Measurements from ENCODE around the gene CDH13. TPM values are rescaled to one million over a fixed set of nuclear protein-coding genes. Genes with fewer than 3 reads are reported as not detected.

The CDH13 gene
- total and polyA plus RNA-seq, 7 donors: 6.1 to 30.7 (median 22.8) TPM

- DNase-seq: no peak
Measured at GRCh38 chr16:82955741-82956348, 329.1 kb downstream of the CDH13 start.

GRCh38 chr16:82957212-82957611 is 330.4 kb downstream of the CDH13 start:
- 89 to 96% (median 91%) methylated on average over 3 of the region's 3 CpGs for WGBS, 3 donors
- no peaks in the 10 kb centered on the region for H3K9me3 ChIP-seq
- no peak overlapping the region for H3K4me3 ChIP-seq
- no peaks in the 10 kb centered on the region for H3K27me3 ChIP-seq (ENCODE audit: insufficient read depth in 3 of 3, low read length in 2 of 3)
- no peak overlapping the region for H3K27ac ChIP-seq
- intact Hi-C loops (cut with DNase I): no loop called here
- H3K36me3 ChIP-seq (ENCODE audit: insufficient read depth in 1 of 2, low read depth in 1 of 2): no peaks in the 10 kb centered on the region
- TF ChIP-seq, protein P1, sequence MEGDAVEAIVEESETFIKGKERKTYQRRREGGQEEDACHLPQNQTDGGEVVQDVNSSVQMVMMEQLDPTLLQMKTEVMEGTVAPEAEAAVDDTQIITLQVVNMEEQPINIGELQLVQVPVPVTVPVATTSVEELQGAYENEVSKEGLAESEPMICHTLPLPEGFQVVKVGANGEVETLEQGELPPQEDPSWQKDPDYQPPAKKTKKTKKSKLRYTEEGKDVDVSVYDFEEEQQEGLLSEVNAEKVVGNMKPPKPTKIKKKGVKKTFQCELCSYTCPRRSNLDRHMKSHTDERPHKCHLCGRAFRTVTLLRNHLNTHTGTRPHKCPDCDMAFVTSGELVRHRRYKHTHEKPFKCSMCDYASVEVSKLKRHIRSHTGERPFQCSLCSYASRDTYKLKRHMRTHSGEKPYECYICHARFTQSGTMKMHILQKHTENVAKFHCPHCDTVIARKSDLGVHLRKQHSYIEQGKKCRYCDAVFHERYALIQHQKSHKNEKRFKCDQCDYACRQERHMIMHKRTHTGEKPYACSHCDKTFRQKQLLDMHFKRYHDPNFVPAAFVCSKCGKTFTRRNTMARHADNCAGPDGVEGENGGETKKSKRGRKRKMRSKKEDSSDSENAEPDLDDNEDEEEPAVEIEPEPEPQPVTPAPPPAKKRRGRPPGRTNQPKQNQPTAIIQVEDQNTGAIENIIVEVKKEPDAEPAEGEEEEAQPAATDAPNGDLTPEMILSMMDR (IDR thresholded peaks at IDR 0.05): no peak
- H3K4me1 ChIP-seq: no peaks in the 10 kb centered on the region
- DNase-seq: no peak
- ATAC-seq: no peak

More at GRCh38 chr16:82955741-82956348, 329.1 kb downstream of the CDH13 start:
- TF ChIP-seq, protein P1 (IDR thresholded peaks at IDR 0.05): no peak
- Histone ChIP-seq H3K27ac (no peak overlapping the region), H3K4me1 (no peaks in the 10 kb centered on the region), H3K9me3 (no peaks in the 10 kb centered on the region), H3K36me3 (ENCODE audit: insufficient read depth in 1 of 2, low read depth in 1 of 2) (no peaks in the 10 kb centered on the region), H3K4me3 (no peak overlapping the region), H3K27me3 (ENCODE audit: insufficient read depth in 3 of 3, low read length in 2 of 3) (no peaks in the 10 kb centered on the region)
- intact Hi-C loops (cut with DNase I): no loop called here
- 87 to 97% (median 90%) methylated on average over 3 of the region's 3 CpGs for WGBS, 3 donors
- ATAC-seq: no peak

DNA sequence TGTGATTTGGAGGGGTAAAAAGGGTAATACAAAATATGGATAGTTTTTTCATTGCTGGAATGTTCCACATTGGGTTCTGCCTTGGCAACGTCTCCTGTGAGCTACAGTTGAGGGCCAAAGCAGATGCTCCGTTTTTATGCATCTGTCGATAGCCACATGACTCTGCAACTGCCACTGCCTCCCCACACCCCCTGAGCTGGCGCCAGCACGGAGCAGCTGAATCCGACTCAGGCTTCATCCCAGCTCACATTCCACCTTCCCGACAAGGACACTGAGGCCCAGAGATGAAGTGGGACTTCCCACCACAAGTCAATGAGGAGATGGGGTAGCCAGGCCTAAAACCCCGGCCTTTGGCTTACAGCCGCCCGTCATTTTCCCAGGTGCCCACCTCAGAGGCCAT is 334.1 kb downstream of the CDH13 start:
- WGBS, 3 donors: 60 to 73% (median 62%) methylated on average over 10 of the region's 10 CpGs
- Histone ChIP-seq H3K9me3 (no peaks in the 10 kb centered on the region), H3K4me3 (no peak overlapping the region), H3K4me1 (no peaks in the 10 kb centered on the region), H3K27ac (no peak overlapping the region), H3K36me3 (ENCODE audit: insufficient read depth in 1 of 2, low read depth in 1 of 2) (no peaks in the 10 kb centered on the region), H3K27me3 (ENCODE audit: insufficient read depth in 3 of 3, low read length in 2 of 3) (no peaks in the 10 kb centered on the region)
- TF ChIP-seq, protein P1 (IDR thresholded peaks at IDR 0.05): no peak
- DNase-seq (no peak), ATAC-seq (no peak)
- intact Hi-C loops (cut with DNase I): no loop called here

DNA sequence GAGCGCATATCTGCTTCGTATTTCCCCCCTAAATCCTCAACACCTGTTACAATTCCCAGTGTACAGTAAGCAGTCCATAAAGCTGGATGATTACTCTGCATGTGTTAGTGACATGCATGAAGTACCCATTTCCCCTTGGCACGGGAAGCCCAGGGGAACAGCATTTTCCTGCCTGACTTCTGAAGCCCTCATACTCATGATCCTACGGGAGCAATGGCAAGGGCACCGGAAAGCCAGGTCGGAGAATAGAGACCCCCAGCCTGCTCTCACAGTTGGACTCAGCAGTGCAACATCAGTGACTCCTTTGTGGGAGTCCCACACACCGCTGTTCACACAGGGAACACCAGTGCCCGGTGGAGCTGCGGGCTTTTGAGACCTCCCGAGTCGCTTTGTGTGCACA is 336.9 kb downstream of the CDH13 start:
- ATAC-seq (no peak), DNase-seq (no peak)
- WGBS, 3 donors: 68 to 77% (median 75%) methylated on average over 11 of the region's 11 CpGs
- H3K4me1 ChIP-seq: no peaks in the 10 kb centered on the region
- H3K9me3 ChIP-seq: no peaks in the 10 kb centered on the region
- H3K27me3 ChIP-seq (ENCODE audit: insufficient read depth in 3 of 3, low read length in 2 of 3): no peaks in the 10 kb centered on the region
- TF ChIP-seq, protein P1 (IDR thresholded peaks at IDR 0.05): no peak
- H3K4me3 ChIP-seq: no peak overlapping the region
- intact Hi-C loops (cut with DNase I): no loop called here
- no peak overlapping the region for H3K27ac ChIP-seq
- H3K36me3 ChIP-seq (ENCODE audit: insufficient read depth in 1 of 2, low read depth in 1 of 2): no peaks in the 10 kb centered on the region

GRCh38 chr16:82965808-82966207 is 339.0 kb downstream of the CDH13 start:
- Histone ChIP-seq H3K4me1 (no peaks in the 10 kb centered on the region), H3K27me3 (ENCODE audit: insufficient read depth in 3 of 3, low read length in 2 of 3) (no peaks in the 10 kb centered on the region), H3K27ac (no peak overlapping the region), H3K4me3 (no peak overlapping the region), H3K36me3 (ENCODE audit: insufficient read depth in 1 of 2, low read depth in 1 of 2) (no peaks in the 10 kb centered on the region), H3K9me3 (no peaks in the 10 kb centered on the region)
- peak; percentile 56 to 88 (median 69) for ATAC-seq
- intact Hi-C loops (cut with DNase I): no loop called here
- TF ChIP-seq, protein P1 (IDR thresholded peaks at IDR 0.05): no peak
- DNase-seq: no peak
- WGBS, 3 donors: 51 to 73% (median 60%) methylated on average over 5 of the region's 5 CpGs

Measured in psoas muscle (tissue), 8 donors.